ENCODE results near the gene MFSD2B. TPM values are rescaled to one million over a fixed set of nuclear protein-coding genes. Genes with fewer than 3 reads are reported as not detected.

MFSD2B gene
- total RNA-seq, 1 experiment from 2014 or later = 0.39 TPM

DNA sequence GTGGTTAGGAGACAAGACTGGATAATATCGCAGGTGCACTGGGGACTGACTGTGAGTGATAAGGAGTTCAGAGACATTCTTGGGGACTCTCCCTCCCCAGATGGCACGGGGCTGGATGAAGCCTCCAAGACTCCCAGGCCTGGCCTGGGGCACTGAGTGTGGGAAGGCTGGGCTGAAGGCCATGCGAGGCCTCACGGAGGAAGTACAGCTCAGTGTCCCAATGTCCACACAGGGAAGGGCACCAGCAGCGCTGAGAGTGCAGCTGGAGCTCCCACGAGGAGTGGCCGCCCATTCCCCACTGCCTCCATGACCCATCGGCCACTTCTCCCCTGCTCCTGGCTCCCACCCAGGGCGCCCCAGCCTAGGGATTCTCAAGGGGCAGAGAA is 6.5 kb downstream of the MFSD2B start (continued):
- TF ChIP-seq, protein P1, sequence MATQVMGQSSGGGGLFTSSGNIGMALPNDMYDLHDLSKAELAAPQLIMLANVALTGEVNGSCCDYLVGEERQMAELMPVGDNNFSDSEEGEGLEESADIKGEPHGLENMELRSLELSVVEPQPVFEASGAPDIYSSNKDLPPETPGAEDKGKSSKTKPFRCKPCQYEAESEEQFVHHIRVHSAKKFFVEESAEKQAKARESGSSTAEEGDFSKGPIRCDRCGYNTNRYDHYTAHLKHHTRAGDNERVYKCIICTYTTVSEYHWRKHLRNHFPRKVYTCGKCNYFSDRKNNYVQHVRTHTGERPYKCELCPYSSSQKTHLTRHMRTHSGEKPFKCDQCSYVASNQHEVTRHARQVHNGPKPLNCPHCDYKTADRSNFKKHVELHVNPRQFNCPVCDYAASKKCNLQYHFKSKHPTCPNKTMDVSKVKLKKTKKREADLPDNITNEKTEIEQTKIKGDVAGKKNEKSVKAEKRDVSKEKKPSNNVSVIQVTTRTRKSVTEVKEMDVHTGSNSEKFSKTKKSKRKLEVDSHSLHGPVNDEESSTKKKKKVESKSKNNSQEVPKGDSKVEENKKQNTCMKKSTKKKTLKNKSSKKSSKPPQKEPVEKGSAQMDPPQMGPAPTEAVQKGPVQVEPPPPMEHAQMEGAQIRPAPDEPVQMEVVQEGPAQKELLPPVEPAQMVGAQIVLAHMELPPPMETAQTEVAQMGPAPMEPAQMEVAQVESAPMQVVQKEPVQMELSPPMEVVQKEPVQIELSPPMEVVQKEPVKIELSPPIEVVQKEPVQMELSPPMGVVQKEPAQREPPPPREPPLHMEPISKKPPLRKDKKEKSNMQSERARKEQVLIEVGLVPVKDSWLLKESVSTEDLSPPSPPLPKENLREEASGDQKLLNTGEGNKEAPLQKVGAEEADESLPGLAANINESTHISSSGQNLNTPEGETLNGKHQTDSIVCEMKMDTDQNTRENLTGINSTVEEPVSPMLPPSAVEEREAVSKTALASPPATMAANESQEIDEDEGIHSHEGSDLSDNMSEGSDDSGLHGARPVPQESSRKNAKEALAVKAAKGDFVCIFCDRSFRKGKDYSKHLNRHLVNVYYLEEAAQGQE (IDR thresholded peaks at IDR 0.05; ENCODE audit: low read depth) = no peak
- no peak for TF ChIP-seq SRF (IDR thresholded peaks at IDR 0.05; ENCODE audit: low read depth)

DNA sequence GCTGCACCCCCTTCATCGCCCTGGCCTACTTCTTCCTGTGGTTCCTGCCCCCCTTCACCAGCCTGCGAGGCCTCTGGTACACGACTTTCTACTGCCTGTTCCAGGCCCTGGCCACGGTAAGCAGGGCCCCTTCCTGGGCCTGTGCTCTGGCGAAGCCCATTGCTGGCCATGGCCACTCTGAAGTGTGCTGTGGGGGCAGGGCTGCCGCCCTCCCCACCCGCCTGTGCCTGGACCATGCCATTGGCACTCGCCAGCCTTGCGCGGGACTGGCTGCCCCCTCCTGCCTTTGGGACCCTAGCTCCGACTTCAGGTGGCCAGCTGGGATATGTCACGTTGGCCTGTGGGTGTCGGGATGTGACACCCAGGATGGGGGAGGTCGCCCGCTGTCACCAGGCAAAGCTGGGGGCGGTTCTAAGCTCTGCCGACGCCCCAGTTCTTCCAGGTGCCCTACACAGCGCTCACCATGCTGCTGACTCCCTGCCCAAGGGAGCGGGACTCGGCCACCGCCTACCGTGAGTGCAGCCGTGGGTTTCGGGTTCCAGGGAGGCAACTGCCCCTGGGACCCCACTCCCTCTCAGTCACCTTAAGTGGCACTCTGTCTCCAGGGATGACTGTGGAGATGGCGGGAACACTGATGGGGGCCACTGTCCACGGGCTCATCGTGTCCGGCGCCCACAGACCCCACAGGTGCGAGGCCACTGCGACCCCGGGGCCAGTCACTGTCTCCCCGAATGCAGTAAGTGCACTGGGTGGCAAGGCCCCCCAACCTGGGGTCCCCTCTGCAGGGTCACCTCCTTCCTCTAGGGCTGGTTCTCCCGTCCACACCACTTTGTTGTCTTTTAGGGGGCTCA is 7.2 kb downstream of the MFSD2B start:
- ChIA-PET RAD21 (ENCODE audit: low non-redundant PET in 1 of 2, low total read pairs in 2 of 2, uncharacterized antibody in 2 of 2, unreplicated experiment in 2 of 2) (no interaction called here), CTCF (no interaction called here), POLR2A (no interaction called here)
- no TSS peak for BruUV-seq (replicated peaks)
- H2AFZ ChIP-seq (ENCODE audit: low read depth, low read length, poor library complexity, severe bottlenecking) = no peak overlapping the region
- H3K36me3 ChIP-seq (ENCODE audit: control insufficient read depth in 1 of 2, insufficient read depth in 2 of 2, low read length in 2 of 2) = no peaks in the 10 kb centered on the region
- H3K4me3 ChIP-seq (replicated peaks in 1 of 2; ENCODE audit: low read depth in 1 of 2, low read length in 2 of 2) = no peak overlapping the region
- TF ChIP-seq YY1 (IDR thresholded peaks at IDR 0.05; ENCODE audit: extremely low read depth, insufficient replicate concordance, low read depth, low read length) (no peak), ZFX (IDR thresholded peaks at IDR 0.05) (no peak), ZNF274 (IDR thresholded peaks at IDR 0.05; ENCODE audit: low read depth, low read length) (no peak), EZH2 (IDR thresholded peaks at IDR 0.05) (no peak), ELF1 (IDR thresholded peaks at IDR 0.05; ENCODE audit: borderline replicate concordance, low read depth) (no peak), POLR2AphosphoS5 (IDR thresholded peaks at IDR 0.05; ENCODE audit: low read depth, low read length) (no peak)
- H3K9me3 ChIP-seq (ENCODE audit: control insufficient read depth in 1 of 2, insufficient read depth in 1 of 2, low read depth in 1 of 2, low read length in 2 of 2) = no peaks in the 10 kb centered on the region
- intact Hi-C loops (cut with micrococcal nuclease) = no loop called here
- H3K4me2 ChIP-seq (ENCODE audit: low read length) = no peak overlapping the region
- no peaks in the 10 kb centered on the region for H3K27me3 ChIP-seq (ENCODE audit: insufficient read depth, low read length)
- no peak for DNase-seq (ENCODE audit: low read depth, low spot score)
- H4K20me1 ChIP-seq (ENCODE audit: insufficient read depth) = no peaks in the 10 kb centered on the region
- no peak overlapping the region for H3K9ac ChIP-seq (ENCODE audit: low read length)
- H3K79me2 ChIP-seq (ENCODE audit: insufficient read depth, low read length) = no peaks in the 10 kb centered on the region
- peaks cover 10 to 23% of the 10 kb centered on the region in 2 experiments for H3K4me1 ChIP-seq (ENCODE audit: control insufficient read depth in 1 of 2, insufficient read depth in 2 of 2, low read length in 2 of 2)
- no peak for ATAC-seq
- no peaks in the 10 kb centered on the region for H3K9me2 ChIP-seq (ENCODE audit: insufficient read depth)
- H3K27ac ChIP-seq (ENCODE audit: low read depth, low read length) = no peak overlapping the region; the same call in 1 of the 2 replicates

Data from HCT116 (cell line).